ENCODE results near the gene MRPS5.

DNA sequence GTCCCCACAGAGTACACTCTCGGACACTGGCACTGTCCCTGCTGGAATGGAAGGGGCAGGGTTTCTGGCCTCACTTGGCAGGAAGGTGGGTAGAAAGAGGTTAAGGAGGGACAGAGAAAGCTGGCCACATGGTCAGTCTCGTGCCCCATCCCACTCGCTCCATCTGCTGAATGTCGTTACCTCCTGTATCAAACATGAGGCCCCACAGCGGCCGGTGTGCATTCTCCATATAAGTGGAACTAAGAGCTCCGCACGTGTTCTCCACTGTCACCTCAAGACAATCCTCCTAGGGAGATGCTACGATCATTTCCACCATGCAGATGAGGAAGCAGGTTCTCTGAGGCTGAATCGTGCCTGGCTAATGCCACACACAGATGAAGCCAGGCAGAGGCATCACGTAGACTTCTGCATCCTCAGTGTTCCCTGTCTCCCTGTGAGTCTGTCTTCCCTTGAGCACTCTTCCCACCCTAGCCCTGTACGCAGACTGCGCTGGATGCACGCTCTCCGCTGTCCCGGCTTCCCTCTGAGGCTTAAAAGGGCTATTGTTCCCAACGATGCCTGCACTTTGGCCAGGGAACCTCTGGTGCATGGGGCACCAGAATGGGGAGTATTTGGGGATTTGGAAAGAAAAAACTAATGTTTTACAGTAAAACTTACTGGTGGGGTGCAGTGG is 61.0 kb downstream of the MRPS5 start:
- TF ChIP-seq, protein P1, sequence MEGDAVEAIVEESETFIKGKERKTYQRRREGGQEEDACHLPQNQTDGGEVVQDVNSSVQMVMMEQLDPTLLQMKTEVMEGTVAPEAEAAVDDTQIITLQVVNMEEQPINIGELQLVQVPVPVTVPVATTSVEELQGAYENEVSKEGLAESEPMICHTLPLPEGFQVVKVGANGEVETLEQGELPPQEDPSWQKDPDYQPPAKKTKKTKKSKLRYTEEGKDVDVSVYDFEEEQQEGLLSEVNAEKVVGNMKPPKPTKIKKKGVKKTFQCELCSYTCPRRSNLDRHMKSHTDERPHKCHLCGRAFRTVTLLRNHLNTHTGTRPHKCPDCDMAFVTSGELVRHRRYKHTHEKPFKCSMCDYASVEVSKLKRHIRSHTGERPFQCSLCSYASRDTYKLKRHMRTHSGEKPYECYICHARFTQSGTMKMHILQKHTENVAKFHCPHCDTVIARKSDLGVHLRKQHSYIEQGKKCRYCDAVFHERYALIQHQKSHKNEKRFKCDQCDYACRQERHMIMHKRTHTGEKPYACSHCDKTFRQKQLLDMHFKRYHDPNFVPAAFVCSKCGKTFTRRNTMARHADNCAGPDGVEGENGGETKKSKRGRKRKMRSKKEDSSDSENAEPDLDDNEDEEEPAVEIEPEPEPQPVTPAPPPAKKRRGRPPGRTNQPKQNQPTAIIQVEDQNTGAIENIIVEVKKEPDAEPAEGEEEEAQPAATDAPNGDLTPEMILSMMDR (conservative IDR thresholded peaks at IDR 0.05; ENCODE audit: low read length), result no peak
- TF ChIP-seq EZH2phosphoT487 (IDR thresholded peaks at IDR 0.05; ENCODE audit: borderline replicate concordance), result no peak
